CD4-positive, alpha-beta T cell treated with Interleukin-21 for 1 hour (primary cell): ENCODE data around the gene MRPL55.
A peak's percentile ranks its signal among the peaks of the same experiment; 100 is the strongest.
"Not testable (repeated sequence)": the region's sequence is repeated elsewhere in the genome, so short reads cannot be mapped to it uniquely, and the experiment has no call there.

Source experiments
- DNase-seq: peaks from one replicate; pipeline ENCODE4 v3.0.0-alpha.2; 2020

The MRPL55 gene

DNA sequence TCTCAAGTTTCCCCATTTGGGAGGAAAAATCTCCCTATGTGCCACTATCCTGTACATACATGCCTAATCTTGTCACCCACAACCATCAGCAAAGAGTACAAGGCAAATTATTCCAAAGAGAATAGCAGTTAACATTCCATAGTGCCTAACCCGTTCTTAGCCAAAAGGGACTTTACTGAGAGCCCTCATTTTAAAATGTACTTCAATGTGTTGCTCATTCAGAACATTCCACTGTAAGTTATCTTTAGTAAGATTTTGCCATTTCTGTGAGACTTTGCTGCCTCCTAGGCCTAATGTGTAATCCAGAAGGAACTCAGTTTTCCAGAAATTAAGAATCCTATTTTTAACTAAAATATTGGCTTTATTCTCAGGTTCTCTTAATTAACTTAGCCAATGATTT lies 11.3 kb upstream of the MRPL55 start:
- DNase-seq = no peak

DNA sequence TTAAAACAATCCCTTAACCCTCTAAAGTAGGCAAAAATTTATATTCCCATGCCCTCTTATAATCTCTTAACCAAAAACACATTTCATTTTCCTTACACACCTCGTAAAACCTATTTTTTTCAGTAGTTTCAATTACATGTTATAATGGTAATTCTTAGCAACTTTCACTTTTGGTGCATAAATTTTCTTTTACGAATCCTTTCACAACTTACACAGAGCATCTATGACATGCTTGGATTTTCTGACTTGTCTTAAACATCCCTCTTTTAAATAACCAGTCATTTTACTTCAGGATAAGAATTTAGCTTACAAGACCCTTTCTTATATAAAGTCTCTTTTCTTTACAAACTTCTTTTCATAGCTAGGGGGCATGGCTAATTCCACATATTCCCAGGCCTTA lies 8.9 kb upstream of the MRPL55 start:
- no peak for DNase-seq

DNA sequence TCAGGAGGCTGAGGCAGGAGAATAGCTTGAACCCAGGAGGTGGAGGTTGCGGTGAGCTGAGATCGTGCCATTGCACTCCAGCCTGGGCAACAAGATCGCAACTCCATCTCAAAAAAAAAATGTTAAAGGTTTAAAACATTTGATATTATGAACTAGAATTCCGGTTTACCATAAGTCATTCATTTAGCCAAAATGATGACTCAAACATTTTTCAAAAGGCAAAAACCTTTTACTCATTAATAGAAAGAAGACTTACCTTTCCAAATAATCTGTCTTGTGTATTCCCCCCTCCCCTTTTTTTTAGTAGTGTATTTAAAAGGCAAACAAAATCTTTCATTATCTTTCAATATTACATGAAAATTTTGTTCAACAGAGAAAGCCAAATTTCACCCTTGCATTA lies 8.2 kb upstream of the MRPL55 start:
- DNase-seq = no peak

DNA sequence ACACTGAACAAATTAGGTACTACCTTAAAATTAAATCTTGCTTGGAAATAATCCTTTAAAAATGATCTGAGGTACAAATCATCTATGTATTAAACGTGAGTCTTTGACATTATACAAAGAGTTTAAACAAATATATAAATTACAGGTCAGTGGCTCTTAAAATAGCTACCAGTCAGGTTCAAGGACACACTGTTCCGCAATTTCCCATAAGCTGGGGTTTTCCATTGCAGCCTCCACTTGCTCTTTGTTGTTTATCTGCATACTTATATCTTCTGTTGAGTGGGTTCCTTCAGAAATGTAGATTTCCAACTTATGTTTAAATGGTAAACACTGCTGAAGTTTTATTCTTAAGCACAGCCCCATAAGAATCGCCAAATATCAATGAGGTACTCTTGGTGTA lies 5.7 kb upstream of the MRPL55 start:
- DNase-seq = no peak

DNA sequence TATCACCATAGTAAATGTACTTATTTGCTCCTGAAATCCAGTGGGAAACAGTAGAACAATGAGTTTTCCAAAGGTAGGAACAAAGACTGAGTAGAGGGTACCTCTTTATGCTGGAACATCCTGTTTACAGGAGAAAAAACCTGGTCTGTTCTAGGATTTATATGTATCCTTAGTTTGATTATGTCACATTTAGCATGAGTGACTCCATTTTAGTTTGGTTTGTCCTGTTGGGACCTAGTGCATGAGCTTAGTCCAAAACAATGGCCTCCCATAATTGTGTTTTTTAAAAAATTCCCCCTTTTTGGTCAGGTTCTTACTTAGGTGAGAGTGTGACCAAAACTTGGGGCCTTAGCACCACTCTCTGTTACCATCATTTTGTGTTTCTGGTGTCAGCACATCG lies 3.5 kb upstream of the MRPL55 start:
- DNase-seq = no peak

DNA sequence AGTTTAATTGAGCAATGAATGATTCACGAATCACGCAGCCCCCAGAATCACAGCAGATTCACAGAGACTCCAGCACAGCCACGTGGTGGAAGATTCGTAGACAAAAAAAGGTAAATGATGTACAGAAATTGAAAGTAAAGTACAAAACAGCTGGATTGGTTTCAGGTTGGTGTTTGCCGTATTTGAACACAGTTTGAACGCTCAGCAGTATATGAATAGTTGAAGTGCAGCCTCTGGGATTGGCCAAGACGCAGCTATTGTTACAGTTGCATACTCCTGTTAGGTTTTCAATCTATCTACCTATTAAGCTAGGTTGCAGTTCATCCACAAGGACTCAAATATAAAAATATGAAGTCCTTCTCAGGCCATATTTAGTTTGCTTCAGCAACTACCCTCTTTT lies 3.1 kb upstream of the MRPL55 start:
- no peak for DNase-seq

DNA sequence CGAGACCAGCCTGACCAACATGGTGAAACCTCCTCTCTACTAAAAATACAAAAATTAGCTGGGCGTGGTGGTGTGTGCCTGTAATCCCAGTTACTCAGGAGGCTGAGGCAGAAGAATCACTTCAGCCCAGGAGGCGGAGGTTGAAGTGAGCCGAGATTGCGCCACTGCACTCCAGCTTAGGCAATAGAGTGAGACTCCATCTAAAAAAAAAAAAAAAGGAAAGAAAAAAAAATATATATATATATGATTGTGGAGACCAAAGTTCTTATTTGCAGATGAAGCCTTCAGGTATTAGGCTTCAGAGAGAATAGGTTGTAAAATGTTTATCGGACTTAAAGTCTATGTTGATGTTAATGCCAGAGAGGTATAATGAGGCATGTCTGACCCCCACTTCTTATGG lies 2.2 kb upstream of the MRPL55 start:
- DNase-seq = not testable (repeated sequence)

DNA sequence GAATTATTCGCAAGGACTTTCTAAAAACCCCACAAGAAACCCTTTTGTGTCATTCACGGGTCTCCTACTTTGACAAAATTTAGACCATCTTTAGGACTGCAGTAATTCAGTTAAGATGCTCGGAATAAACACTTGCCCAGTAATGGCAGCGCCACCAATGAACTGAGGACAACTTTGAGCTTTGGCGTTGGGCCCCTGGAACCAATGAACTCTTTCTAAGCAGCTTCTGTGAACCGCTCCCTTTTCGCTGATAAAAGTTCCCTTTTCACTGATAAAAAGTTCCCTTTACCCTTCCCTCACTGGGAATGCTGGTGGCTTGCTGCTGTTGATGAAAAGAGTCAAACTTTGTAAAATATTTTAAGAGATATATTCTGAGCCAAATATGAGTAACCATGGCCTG lies 1.5 kb upstream of the MRPL55 start:
- no peak for DNase-seq

DNA sequence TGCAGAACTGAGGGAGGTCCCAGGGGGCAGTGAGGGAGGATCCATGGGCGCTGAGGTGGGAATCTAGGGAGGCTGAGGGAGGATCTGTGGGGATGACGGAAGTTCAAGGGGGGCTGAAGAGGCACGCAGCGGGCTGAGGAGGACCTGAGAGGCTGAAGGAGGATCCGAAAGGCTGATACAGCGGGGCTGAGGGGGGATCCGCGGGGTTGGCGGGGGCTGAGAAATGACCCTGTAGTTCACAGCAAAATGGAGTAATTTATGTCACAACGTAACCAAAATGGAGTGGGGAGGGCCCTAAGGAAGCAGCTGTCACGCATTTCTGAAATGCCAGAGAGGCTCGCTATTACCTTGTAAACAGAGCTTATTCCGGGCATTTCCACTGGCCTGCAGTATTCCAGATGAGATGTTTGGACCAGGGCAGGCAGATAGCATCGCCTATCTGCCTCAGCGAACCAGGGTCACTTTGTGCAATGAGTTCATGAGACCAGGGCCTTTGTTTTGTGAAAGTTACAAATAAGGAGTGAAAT lies 926 bp upstream of the MRPL55 start:
- DNase-seq = no peak

DNA sequence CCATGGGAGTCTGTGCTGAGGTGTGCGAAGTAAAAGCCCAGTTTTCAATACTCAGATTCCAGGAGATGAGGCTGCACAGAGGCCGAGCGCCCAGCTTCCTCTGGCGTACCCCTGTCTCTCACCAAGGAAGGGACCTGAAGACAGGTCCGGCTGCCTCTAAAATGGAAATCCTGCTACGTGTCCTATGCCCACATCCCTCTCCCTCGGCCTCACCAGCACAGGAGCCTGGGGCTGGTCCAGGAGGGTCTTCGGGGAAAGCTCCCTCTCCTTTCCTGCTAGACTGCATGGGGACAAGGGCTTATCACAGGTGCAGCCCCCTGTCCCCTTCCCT lies 392 bp downstream of the MRPL55 start:
- no peak for DNase-seq

DNA sequence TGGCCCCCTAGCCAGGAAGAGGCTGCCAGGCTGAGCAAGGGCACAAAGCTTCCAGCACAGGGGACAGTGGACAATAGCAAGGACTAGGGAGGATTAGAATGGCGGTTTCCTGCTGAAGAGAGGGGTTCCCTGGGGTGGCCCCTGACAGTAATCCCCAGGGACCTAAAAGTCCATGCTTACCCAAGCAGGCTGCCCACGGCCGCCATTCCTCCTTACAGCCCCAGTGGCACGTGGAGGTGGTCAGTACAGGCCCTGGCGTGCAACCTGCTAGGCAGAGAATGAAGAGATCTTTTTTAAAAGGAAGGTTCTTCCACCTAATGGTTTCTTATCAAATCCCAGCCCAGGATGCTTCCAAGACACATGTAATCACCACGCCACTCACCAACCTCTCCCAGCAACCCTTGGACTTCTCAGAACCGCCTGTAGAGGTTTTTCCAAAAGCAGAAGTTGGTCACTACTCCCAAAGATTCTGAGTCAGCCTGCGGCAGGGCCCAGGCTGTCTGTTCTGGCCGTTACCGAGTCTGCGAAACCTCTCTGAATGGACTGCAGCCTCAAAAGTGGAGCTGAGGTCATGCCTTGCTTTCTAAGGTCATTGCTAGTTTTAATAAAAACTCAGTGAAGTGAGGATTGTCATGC lies 926 bp downstream of the MRPL55 start:
- no peak for DNase-seq

DNA sequence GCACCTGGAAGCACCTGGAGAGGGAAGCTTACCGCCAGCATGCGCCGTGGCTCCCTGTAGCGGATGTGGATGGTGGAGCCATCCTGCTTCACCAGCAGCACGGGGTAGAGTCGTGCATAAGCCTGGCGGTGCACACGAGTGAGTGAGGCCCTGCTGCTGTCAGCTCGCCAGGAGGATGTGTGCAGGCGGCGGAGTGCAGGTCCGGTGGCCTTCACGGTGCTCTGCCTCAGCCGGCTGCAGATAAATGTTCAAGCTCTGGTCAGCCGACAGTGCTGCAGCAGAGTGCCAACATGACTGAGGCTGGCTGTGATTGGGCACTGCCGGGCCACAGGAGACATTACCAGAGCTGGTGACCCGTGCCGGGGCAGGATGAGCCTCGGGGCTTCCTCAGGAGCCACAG lies 1.5 kb downstream of the MRPL55 start:
- DNase-seq = no peak

DNA sequence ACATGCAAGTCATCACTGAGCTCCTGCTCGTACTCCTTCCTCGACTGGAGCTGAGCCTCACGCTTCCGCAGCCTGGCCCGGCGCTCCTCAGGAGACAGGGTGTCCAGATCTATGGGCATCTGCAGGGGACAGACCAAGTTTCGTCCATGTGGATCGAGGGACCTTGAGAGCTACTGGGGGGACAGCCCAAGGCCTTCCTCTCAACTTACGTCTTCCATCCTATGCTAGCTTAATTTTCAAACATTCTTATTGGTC lies 2.4 kb downstream of the MRPL55 start:
- DNase-seq = no peak

DNA sequence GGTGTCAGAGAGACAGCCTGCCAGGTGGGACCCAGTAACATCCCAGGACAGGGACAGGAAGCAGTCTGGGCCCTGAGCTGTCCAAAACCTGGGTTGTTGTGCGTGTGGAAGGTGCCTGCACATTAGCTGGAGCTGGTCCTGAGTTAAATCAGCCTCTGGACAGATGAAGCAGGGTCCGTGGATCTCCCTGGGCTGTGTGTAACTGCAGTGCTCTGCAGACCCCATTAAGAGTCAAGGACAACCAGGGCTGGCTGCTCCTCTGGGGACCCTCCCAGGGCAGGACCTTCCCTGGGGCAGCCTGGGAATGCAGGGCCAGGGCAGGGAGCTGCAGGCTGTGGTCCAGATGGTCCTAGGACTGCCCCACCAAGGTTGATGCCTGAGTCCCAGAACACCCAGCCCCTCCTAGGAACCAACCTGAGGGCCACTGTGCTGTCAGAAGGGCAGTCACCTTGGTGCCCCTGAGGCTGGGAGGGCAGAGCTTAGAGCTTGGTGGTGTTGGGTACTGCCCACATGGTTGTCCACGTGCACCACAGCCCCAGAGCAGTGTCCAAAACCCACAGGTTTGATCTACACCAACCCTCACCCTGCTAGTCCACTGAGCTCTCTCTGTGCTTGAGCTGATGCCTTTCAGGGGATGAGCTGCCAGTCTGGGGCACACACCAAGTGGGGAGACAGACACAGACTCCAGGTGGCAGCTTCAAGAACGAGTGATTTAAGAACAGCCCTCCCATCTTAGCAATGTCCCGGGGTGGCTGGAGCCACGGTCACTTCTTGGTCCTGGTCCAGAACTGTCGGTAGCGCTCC lies 2.9 kb downstream of the MRPL55 start:
- no peak for DNase-seq

DNA sequence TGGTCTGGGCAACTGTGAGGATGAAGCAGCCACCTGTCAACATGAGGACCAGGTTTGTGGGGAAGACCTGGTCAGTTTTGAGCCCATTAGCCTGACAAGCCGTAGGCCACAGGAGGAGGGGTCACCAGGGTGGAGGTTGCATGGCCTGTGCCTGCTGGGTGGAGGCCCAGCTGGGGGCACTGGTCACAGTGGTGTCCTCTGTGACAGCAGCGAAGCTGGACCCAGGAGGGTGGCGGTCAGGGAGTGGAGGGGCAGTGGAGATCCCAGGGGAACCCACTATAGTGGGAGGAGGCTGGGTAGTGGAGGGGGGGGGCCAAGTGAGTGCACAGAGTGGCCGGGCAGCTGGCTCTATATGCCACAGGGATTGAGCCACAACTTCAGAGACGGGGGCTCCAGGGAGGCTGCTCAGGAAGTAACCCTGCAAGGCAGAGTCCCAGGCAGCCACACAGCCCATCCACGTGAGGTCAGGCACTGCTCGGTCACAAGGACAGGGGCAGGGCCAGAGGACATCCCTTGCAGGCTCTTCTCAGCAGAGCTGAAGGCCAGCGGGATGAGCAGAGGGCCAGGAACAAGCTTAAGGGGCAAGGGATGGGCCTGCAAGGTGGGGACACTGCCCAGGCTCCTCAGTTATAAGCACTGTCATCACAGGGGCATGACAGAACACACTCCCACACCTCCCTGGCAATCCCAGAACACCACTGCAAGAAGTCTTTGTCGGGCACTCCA lies 3.7 kb downstream of the MRPL55 start:
- DNase-seq = no peak

DNA sequence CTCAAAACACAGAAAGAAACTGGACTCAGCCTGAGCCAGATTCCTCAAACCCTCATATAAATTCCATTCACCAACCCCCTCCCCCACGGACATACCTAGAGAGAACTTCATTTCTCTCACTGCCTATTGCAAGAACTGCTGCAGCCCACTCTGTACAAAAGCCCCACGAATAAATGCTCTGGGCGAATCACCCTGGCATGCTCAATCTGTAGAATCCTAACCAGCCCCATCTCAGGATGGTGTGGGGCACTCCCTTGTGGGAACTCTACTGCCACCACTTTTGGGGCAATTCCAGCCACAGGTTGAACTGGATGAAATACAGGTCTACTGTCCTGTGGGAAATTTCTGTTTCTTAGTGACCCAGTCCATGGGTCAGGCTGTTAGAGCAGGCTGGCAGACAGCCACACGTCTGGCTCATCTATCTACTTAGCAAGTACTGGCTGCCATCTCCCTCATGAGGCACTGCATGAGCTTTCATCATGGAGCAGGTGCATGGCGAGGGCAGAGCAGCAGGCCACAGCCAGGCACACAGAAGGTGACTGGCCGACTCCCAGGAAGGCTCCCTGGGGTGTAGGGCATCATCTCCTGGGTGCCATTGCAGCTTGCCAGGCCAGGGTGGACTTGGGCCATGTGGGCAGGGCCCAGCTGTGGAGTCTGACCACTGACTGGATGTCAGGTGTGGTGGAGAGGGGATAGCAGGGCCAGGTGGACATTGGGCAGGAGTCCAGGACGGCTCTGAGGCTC lies 4.4 kb downstream of the MRPL55 start:
- DNase-seq = no peak

DNA sequence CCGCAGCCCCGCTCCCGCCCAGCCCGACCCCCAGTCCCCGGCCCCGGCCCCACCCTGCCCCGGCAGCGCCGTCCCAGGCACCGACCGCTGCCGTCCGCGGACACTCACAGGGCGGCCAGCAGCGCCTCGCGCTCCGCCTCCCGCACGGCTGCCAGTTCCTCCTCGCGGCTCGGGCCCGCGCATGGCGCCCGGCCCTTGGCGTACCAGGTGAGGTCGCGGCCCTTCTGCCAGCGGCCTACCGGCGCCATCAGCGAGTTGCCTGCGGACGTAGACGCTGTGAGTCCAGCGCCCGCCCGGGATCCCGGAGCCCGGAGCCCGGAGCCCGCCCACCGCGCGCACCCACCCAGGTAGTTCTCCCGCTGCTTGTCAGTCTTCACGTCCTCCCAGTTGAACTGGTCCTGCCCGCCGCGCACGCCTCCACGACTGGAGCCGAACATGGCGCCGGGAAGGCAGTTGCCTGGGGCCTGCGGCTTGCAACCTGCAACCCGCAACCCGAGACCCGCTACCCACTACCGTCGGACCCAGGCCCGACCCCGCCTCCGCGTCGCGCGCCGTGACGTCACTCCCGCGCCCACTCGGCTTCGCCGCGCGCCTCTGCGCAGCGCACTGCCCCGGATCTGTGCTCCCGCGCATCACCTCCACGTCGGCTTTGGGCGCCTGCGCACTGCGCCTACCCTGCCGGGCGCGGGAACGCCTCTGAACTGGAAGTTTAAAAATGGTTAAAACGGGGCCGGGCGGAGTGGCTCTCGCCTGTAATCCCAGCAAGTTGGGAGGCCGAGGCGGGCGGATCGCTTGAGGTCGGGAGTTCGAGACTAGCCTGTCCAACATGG lies 6.1 kb downstream of the MRPL55 start, which contains the start of gene C1orf35:
Gene C1orf35, minus strand, starts transcription at position 535 of the 830 bp plus-strand sequence. Its CDS starts 98 bp downstream, at position 437.
- peak; percentile 95 for DNase-seq

DNA sequence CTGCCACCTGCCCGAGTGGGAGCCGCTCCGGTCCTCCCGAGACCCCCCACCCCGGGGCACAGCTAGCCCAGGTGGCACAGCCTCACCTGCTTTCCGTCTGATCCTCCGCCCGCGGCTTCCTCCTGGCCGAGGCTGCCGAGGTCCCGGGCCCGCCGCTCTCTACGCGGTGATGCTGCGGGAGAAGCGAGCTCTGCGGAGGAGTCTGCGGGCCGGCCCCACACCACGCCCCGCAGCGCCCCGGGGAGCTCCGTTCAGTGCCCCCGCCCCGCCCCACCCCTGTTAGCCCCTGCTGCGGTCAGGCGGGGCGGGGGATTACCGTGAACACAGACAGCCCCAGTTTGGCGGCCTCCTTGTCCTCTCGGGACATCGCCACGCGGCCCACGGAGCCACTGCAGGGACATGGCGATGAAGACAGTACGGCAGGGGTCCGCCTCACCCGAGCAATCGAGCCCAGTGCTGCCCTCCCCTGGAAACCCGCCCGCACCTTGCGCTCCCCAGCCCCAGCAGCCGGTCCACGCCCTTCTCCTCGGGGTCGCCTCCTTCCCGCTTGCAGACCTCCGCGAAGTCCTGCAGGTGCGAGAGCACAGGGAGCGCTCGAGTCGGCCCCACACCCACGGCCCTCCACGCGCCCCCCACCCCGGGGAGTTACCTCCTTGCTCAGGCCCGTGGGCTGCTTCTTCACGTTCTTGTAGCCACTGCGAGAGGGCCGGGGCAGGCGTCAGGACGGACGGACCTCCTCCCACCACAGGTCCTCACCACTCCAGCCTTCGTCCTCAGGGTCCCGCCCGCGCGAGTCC lies 6.9 kb downstream of the MRPL55 start:
- peak; percentile 73 for DNase-seq

DNA sequence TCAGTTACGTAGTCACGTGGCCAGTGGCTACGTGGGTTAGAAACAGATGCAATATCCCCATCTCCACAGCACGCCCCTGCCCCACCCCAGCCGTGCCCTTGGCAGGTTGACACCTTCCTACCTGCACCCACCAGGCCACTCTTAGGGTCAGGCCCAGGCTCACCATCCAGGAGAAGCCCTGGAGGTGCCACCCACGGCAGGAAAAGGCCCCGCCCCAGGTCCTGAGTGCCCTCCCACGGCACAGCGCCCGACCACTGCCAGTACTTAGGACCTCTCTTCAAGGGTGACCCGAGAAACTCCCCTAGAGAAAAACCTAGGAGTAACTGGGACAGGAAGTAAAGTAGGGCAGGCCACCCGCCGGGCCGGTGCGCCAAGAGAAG lies 7.5 kb downstream of the MRPL55 start:
- peak; percentile 48 for DNase-seq

DNA sequence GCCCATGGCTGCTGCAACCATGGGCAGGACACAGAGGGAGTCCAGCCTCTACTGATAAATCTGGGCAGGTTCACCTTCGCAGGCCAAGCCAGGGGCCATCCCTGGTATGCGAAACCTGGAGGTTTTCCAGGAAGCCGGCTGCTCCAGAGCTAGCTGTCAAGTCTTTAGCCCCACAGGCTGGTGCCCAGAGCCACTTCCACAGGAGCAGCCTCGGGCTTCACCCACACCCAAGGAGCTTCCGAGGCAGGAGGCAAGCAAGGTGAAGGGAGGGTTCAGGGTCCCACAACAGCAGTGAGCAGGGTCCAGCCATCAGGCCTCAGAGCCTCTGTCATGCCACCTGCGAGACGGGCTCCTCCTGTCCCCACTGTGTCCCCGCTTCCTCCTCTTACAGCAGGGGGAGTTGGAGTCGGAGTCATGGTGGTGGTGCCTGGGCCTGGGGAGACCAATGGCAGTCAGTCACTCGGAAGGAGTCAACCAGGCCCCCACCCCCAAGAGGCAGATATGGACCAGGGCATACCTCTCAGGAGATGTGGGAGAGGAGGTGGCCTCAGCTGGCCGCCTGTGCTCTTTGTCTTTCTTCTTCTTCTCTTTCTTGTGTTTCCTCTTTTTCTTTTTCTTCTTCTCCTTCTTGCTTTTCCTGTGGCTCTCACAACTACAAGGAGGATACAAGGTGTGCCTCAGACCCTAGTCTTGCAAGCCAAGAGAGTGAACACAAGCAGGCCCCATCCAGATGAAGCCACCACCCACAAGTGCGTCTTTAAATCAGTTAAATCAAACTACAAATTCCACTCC lies 8.1 kb downstream of the MRPL55 start:
- no peak for DNase-seq

DNA sequence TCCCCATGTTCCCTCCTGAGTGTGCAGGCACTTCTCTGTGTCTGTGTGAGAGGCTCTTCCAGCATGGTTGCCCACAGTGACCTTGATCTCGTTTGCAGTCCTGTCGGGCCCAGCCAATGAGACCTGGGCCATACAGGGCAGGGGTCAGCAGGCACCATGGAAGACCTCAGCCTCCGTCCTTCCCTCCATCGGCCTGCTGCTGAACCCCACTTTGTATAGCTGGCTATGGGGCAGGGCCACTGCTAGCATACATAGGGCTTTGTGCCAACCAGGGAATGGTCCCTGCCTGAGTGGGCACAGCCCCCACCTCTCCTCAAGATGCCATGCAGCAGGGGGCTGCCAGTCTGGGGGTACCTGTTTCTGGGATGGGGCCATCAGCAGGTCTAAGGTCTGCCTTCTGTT lies 9.8 kb downstream of the MRPL55 start:
- DNase-seq = no peak
